Posterior vena cava (tissue), 2 donors: Measurements from ENCODE around the gene NISCH. TPM values are rescaled to one million over a fixed set of nuclear protein-coding genes. Genes with fewer than 3 reads are reported as not detected.
A peak's percentile ranks its signal among the peaks of the same experiment; 100 is the strongest.

Source experiments
- DNase-seq: peaks from one replicate; pipeline ENCODE4 v3.0.0-alpha.2; 2020; ENCODE audit warnings: low spot score
- intact Hi-C, 2 donors: fragments of 100-400 bp; cut with DNase I; formaldehyde crosslinking; loops; one replicate each; pipeline versions ENCODE4 v1.14.1 to v1.14.2; 2022 to 2023
- total RNA-seq, 2 donors: library from RNA; stranded (reverse); fragmentation: NEBNext Ultra II Directional; extraction: Animal tissue kit (Norgen Biotek cat#: 25700); gene quantifications; one replicate each; pipeline ENCODE4 v1.2.1, GENCODE V29; 2021
- donor health status: DM: yes; HTN: yes; CAD: no.
- donor health status: DM: yes; HTN: yes; CAD: no.

The NISCH gene
- total RNA-seq, 2 donors from 2014 or later, result 53.0 to 65.2 TPM

- DNase-seq, result no peak
Measured at GRCh38 chr3:52530918-52531826, 75.8 kb downstream of the NISCH start.

DNA sequence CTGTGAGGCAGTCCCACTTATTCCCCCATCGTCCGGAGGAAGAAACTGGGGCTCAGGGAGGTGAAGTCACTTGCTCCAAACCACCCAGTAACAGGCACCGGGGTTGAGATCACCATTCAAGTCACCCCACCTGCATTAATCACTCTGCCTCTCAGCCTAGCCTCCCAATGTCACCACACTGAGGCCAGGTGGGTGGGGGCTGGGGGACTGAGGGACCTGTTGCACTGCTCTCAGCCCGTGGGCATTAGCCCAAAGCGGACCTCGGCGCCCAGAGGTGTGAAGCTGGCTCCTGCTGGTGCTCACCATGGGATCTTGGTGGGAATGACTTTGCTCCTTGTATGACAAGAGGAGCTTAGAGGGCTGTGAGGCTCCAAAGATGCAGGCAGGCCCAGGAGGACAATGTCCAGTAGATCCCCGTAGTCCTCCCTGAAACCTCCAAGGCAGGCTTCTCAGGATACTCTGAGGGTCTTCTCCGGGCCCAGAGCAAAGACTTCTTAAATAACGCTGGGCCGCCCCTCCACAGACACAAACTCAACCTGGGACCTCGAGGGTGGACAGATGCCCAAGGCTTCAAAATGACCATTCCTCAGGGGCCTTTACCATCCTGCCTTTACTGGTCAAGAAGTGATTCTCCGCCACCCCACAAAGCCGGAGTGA, 76.6 kb downstream of the NISCH start:
- peak; percentile 83 for DNase-seq
- intact Hi-C loops, result no loop called here

More at GRCh38 chr3:52530918-52531826, 75.8 kb downstream of the NISCH start:
- intact Hi-C loops, result no loop called here

- DNase-seq, result peak; percentile 80
- intact Hi-C loops, result no loop called here
Measured at GRCh38 chr3:52532517-52532837, 77.1 kb downstream of the NISCH start.

DNA sequence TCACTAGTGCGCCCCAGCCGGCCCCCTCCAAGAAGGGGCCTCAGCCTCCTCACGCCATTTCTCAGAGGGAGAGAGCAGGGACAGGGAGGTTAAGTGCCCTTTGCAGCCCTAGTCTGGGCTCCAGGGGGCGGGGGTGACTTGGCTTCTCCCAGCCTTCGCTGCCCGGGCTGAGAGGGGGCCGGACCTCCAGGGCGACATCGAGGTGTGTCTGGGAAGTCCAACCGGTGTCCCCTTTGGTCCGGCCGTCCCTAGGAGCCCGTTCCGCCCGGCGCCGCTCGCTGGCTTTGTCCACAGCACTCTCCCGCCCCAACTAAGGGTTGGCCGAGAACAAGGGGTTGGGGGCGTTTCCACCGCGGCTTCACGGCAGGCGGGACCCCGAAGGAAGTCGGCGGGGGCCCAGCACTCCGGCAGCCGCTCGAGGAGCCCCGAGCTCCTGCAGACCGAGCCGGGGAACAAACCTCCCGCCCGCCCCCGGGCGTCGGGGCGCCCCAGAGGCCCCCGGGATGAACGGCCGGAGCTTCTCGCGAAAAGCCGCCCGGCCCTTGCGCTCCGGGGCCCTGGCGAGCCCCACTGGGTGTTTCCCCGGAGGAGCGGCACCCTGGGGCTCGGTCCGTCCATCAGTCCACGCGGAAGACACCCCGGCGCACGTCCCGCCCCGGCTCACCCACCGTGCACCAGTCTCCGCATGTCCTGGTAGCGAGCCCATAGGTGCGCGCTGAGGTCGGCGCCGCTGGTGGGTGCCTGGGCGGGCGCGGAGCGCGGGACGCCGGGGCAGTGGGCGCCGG, 77.6 kb downstream of the NISCH start:
- intact Hi-C loops, result no loop called here
- peak; percentile 88 for DNase-seq

- intact Hi-C loops, result no loop called here
- DNase-seq, result peak; percentile 88
Measured at GRCh38 chr3:52533623-52534280, 78.3 kb downstream of the NISCH start, which contains the start of gene NT5DC2. NT5DC2 (minus strand) TSS chr3:52533857; CDS start chr3:52533737, 120 bp downstream.

GRCh38 chr3:52534281-52535183, 79.1 kb downstream of the NISCH start:
- intact Hi-C loops, result loop anchor here in 1 of 2 donors (1.0 kb wide), 1 partner anchor 18 kb away; no protein-coding TSS in a partner anchor
- peak; percentile 85 for DNase-seq

GRCh38 chr3:52535411-52536111, 80.2 kb downstream of the NISCH start:
- DNase-seq, result no peak
- intact Hi-C loops, result loop anchor here in 1 of 2 donors (1.0 kb wide), 1 partner anchor 17 kb away; no protein-coding TSS in a partner anchor

GRCh38 chr3:52536112-52536368, 80.6 kb downstream of the NISCH start:
- DNase-seq, result no peak
- intact Hi-C loops, result no loop called here

GRCh38 chr3:52536369-52537164, 81.2 kb downstream of the NISCH start, which contains the start of gene UQCC5:
UQCC5 (plus strand) TSS chr3:52536605; CDS start chr3:52536756, 151 bp downstream.
- intact Hi-C loops, result no loop called here
- DNase-seq, result peak; percentile 99

DNA sequence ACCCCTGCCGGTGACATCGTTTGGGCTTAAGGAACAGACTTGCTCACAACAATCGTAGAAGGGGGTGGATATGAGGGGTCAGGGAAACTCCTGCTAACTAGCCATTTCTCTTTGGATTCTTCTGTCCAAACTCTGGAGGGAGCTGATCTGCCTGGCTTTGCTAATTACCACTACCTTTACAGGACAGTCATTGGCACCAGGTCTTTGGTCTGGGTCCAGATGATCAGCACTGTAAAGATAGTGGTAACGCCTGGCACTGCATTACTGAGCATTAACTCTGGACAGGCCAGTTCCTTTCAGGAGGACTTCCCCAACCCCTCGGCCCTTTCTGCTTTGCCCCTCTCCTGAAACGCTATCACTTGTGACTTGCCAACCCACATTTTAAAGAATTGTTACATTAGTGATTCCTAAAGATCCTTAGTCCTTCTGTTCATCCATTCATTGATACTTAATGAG, 81.8 kb downstream of the NISCH start:
- no peak for DNase-seq
- intact Hi-C loops, result no loop called here

DNA sequence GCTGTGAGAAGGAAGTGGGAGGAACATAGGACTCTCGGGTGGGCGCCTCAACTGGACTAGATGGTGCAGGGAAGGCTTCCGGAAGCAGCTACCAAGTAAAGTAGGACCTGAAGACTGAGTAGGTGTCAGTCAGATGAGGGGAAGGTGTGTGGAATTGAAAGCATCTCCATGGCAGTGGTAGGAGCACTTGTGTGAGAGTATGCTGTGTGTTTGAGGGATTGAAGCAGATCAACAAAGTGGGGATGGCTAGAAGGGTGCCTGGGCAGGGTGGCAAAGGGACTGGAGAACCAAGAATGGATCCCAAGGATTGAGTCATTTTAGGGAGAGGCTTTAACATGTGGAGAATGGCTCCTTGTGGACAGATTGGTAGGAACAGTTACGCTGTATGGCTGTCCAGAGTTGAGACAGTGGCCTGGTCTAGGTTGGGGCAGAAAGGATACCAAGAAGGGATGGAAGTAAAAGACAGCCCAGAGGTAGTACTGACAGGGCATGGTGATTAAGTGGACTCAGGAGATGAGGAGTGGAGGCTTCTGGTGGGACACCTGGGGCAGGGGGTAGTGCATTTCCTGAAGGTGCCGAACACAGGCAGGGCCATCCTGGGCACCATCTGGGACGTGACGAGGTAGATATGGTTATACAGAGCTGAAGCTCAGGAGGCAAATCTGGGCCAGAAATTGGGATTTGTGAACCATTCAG, 82.5 kb downstream of the NISCH start:
- intact Hi-C loops, result no loop called here

DNA sequence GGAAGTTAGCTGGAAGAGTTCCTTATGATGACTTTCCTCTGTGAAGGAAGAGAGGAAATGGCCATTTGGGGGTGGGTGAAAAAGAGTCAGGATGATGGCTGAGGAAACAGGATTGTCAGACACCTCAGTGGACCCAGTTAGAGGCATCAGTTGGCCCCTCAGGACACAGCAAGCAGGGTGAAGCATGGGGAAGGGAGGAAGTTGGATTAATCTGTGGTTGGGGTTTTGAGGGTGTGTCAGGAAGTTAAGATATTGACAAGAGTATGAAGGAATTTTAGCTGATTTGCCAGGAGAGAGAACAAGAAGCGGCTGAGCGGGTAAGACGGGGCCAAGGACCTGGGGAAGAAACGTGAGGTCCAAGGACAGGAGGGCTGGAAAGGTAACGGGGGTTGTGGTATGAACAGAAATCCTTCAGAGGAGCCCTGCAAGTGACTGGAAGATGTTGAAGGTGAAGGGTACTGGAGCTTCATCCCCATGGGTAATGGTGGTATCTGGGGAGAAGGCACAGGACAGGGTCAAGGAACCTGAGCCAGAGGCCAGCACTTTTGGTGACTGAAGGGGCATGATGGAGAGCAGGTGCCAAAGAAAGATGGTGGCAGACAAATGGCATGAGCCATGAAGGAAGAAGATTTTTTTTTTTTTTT, 83.7 kb downstream of the NISCH start:
- DNase-seq, result no peak
- intact Hi-C loops, result no loop called here

More for the DNA sequence above, 82.5 kb downstream of the NISCH start:
- no peak for DNase-seq

GRCh38 chr3:52541050-52541449, 85.6 kb downstream of the NISCH start:
- DNase-seq, result no peak
- intact Hi-C loops, result no loop called here
